ENCODE measurements around the gene ABCB11. TPM values are rescaled to one million over a fixed set of nuclear protein-coding genes. Genes with fewer than 3 reads are reported as not detected.
"Not testable (repeated sequence)": the region's sequence is repeated elsewhere in the genome, so short reads cannot be mapped to it uniquely, and the experiment has no call there.

ABCB11 gene
- total RNA-seq, 1 donor from 2014 or later = 0.25 TPM

DNA sequence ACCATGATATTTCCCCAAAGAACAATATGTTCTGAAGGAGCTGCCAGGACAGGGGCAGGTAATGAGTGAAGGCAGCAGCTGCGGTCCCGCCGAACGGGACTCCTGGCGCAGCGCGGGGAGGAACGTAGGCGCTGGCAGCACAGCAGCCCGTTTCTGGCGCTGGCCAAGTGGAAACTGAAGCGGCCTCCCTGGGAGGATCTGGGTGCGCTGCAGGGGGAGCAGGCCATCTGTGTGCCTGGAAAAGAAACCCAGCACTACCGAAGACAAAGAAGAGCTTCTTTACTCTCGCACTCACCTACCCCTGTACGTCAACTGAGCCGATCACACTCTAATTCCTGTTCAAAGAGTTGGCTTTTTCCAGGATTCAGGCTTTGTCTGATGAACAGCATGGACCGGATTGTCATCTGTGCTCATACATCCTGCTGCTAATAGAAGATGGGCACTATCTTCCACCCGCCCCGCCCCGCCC is 118.2 kb downstream of the ABCB11 start:
- peak; percentile 87 for ATAC-seq
- DNase-seq = peak; percentile 60
- intact Hi-C loops (cut with micrococcal nuclease) = no loop called here

GRCh38 chr2:168912466-168912865 is 118.7 kb downstream of the ABCB11 start:
- no peak for ATAC-seq
- intact Hi-C loops (cut with micrococcal nuclease) = no loop called here
- DNase-seq = no peak

DNA sequence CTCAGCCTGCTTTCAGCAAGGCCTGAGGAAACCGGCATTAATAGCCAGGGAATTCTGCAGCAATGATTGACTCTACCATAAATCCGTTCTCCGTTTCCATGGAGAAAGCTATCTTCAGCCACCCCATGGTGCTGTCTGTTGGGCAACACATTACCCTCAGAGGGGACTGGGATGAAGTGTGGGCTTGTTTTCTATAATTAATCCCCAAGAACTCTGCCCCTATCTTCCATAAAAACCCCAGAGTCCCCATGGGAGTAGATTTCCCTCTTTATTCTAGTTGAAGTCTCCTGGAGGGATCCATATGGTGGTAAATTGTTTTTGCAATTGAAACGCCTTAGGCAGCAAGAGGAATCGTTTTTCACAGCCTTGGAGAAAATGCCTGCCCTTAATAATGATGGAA is 120.8 kb downstream of the ABCB11 start:
- intact Hi-C loops (cut with micrococcal nuclease) = no loop called here
- no peak for DNase-seq
- ATAC-seq = no peak

- no peak for DNase-seq
- no peak for ATAC-seq
- intact Hi-C loops (cut with micrococcal nuclease) = no loop called here
Measured at GRCh38 chr2:168907940-168908662, 123.0 kb downstream of the ABCB11 start.

DNA sequence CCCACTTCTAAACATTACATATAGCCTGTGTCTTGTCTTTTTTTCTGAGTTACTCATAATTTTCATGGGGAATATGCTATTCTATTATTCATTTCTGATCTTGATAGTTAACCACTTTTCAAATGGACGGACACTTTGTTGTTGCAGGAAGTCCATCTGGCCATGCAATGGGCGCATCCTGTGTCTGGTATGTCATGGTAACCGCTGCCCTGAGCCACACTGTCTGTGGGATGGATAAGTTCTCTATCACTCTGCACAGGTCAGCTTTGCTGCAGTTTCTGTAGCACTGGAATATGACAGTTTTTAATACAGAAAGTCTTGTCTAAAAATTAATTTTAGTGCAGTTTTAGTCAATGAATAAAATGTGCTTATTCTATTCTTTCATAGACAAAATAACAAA is 126.8 kb downstream of the ABCB11 start:
- no peak for ATAC-seq
- intact Hi-C loops (cut with micrococcal nuclease) = no loop called here
- no peak for DNase-seq

DNA sequence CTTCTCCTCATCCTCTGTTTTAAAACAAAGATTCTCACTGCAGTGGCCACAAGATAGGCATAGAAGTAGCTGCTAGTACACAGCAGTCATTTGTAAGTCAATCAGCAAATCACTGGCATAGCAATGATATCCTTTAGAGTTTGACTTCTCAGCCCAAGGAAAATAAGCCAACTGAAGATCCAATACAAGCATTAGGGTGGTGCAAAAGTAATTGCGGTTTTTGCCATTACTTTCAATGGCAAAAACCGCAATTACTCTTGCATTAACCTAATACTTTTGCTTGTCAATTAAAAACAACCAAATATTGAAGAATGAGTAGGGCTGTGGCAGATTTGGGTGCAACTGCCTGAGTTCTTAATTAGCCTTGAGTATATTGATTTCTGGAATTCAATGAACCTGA is 127.2 kb downstream of the ABCB11 start:
- no peak for ATAC-seq
- intact Hi-C loops (cut with micrococcal nuclease) = no loop called here
- DNase-seq = no peak

- DNase-seq (no peak), ATAC-seq (no peak)
- intact Hi-C loops (cut with micrococcal nuclease) = no loop called here
Measured at GRCh38 chr2:168901003-168901402, 130.1 kb downstream of the ABCB11 start, which contains the start of gene G6PC2. TSS of gene G6PC2 (plus strand) at chr2:168901291. CDS start at chr2:168901332, 41 bp downstream.

DNA sequence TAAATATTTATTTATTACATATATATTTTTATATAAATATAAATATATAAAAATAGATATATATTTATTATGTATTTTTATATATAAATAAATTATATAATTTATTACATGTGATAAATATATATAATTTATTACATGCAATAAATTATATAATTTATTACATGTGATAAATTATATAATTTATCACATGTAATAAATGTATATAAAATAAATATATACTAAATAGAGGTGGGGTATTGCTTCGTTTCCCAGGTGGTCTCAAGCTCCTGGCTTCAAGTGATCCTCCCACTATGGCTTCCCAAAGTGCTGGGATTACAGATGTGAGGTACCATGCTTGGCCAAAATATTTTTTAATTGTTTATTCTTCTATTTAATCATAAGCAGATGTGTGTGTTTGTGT is 133.7 kb downstream of the ABCB11 start:
- no peak for DNase-seq
- intact Hi-C loops (cut with micrococcal nuclease) = no loop called here
- ATAC-seq = no peak

DNA sequence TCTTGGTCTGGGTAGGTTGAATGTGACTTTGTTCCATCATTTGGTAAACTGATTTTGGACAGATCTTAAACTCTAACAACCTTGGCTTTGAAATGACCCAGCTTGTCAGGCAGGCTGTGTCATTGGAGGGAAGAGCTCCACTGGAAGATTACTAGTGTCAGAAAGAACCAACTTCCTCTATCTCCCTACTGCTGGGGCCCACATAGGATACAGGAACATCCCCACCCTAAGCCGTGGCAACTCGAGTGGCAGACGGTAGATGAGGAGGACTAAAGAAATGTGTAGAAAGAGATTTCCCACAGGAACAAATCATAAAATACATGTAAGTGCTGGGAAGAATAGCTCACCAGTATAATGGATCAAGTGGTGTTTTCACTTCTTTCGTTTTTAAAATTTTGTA is 134.3 kb downstream of the ABCB11 start:
- ATAC-seq = no peak
- DNase-seq = no peak
- intact Hi-C loops (cut with micrococcal nuclease) = no loop called here

DNA sequence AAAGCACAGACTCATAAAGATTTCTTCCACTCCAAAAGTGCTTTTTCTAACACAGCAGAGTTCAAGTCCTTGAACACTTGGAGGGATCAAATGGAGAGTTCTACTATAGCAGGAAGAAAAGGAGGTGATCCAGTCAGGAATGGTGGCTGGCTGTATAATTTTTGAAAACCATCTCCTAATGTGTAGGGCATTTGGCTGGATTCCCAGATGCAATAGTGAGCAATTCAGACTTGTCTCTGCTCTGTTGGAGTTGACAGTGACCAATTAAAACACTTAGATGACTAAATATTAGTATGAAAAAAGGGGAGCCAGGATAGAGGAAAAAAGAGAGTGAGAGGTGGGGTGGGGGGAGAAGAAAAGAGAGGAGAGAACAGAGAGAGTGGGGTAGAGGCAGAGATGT is 135.4 kb downstream of the ABCB11 start:
- DNase-seq (no peak), ATAC-seq (no peak)
- intact Hi-C loops (cut with micrococcal nuclease) = no loop called here

DNA sequence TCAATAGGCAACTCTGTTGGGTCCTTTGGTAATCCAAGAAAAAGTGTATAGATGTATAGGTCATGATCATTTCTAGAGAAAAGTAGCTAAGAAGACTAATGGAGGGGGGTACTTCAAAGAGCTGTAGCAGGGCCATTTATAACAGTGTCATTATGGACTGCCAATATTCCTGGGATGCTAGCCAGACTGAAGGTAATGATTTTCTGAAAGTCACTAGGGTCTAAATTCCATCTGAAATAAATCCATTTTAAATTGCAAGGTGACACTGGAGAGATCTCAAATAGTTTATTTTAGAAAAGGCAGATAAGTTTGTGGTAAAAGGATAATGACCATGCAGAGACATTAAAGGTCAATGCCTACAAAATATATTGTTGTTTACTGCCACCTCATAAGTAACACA is 136.4 kb downstream of the ABCB11 start:
- ATAC-seq (no peak), DNase-seq (no peak)
- intact Hi-C loops (cut with micrococcal nuclease) = no loop called here

DNA sequence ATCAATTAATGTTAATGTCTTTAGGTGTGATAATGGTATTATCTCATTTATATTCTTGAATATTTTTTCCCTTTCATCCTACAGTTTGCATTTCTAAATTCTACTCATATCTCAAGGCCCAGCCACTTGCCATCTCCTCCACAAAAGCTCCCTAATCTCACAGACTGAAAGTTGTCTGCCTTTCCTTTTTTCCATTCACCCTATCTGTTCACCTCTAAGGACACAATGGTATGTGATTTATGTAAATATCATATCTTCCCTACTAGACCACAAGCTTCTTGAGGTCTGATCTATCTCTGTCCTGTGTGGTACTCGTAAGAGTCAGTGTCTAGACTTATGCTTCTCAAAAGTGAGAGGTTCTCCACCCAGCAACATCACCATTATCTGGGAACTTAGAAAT is 137.0 kb downstream of the ABCB11 start:
- intact Hi-C loops (cut with micrococcal nuclease) = no loop called here
- DNase-seq (no peak), ATAC-seq (no peak)

- no peak for DNase-seq
- intact Hi-C loops (cut with micrococcal nuclease) = no loop called here
- no peak for ATAC-seq
Measured at GRCh38 chr2:168892327-168892726, 138.8 kb downstream of the ABCB11 start.

DNA sequence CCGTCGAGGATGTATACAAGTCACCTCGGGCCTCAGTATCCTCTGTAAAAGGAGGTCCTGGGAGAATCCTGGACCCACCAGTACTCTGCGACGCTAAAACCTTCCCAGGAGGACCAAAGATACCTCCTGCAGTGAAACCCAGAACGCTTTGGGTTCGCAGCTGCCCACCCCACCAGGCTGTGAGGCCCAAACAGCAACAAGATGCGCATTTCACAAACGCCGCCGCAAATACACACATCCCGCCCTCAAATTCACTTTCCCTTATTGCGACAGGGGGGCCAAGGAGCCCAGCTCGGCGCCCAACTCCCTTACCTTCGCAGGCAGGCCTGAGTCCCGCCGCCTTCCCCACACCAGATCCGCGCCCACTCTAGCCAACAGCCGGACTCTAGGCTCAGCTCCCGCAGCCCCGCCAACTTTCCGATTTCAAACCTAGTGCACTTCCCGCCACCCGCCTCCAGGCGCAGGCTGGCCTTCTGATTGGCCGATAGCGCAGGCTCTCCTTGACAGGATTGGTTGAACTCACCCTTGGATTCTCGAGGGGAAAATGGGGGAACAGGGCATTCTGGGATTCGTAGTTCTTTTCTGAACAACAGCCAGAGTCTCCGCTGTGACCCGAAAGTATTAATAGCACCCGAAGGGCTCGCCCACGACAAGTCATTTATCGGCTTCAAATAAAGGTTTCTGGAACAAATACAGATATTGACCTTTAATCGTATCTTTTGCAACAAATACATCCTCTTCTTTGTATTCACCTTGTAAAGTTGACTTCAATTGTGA is 140.9 kb downstream of the ABCB11 start, which contains the start of gene SPC25:
SPC25 (minus strand) TSS at position 425 of the 777 bp plus-strand sequence. CDS start 911 bp downstream, outside the sequence.
- peak; percentile 100 for ATAC-seq
- DNase-seq = peak; percentile 88
- intact Hi-C loops (cut with micrococcal nuclease) = no loop called here

- intact Hi-C loops (cut with micrococcal nuclease) = no loop called here
- DNase-seq = no peak
- no peak for ATAC-seq
Measured at GRCh38 chr2:168889635-168890005, 141.5 kb downstream of the ABCB11 start.

DNA sequence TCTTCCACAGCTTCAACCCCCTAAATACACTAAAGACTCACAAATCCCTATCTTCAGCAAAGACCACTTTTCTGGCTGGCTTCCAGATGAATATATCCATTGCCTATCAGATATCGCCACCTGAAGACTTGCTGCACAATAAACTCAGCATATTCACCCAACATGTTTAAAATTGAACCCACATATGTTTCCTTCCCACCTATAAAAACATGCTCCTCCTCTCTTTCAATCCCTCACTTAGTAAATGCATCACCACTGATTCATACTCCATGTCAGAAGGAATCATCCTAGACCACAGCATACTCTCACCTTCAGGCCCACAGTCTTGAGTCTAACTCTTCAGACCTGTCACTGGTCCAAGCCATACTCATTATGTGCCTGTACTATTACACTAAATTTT is 146.1 kb downstream of the ABCB11 start:
- DNase-seq (no peak), ATAC-seq (no peak)
- intact Hi-C loops (cut with micrococcal nuclease) = no loop called here

DNA sequence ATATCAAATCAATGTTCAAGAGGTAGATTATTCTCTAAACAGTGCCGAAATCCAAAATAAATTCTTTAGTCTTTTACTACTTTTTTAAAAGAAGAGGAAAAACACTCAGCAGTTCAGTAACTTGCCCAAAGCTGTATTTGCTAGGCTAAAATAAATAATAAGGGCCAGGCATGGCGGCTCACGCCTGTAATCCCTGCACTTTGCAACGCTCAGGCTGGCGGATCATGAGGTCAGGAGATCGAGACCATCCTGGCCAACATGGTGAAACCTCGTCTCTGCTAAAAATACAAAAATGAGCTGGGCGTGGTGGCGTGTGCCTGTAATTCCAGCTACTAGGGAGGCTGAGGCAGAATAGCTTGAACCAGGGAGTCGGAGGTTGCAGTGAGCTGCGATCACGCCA is 149.0 kb downstream of the ABCB11 start:
- intact Hi-C loops (cut with micrococcal nuclease); ATAC-seq; DNase-seq: not testable (repeated sequence)

DNA sequence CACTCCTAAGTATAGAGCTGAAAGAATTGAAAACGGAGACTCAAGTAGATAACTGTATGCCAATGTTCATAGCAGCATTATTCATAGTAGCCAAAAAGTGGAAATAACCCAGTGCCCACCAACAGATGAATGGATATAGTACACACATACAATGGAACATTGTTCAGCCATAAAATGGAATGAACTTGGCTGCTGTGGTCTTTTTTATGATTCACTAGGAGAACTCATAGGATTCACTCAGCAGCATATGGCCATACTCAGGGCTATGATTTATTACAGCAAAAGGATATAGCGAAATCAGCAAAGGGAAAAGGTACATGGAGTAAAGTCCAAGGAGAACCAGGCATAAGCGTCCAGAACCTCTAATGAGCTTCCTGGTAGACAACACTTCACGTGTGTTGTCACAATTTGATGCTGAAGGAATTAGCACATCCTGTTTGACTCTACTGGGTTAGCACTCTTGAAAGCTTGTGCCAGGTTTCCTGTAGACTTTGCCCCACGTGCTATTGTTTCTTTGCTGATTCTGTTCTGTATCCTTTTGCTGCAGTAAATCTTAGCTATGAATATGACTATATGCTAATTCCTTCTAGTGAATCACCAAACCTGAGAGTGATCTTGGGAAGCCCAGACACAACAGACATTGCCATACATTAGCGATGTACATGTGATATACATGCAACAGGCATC is 156.6 kb downstream of the ABCB11 start:
- intact Hi-C loops (cut with micrococcal nuclease) = no loop called here
- ATAC-seq (no peak), DNase-seq (no peak)

DNA sequence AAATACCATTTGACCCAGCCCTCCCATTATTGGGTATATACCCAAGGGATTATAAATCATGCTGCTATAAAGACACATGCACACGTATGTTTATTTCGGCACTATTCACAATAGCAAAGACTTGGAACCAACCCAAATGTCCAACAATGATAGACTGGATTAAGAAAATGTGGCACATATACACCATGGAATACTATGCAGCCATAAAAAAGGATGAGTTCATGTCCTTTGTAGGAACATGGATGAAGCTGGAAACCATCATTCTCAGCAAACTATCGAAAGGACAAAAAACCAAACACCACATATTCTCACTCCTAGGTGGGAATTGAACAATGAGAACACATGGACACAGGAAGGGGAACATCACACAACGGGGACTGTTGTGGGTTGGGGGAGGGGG is 160.3 kb downstream of the ABCB11 start:
- not testable (repeated sequence) for DNase-seq, ATAC-seq

More for the DNA sequence above, 160.3 kb downstream of the ABCB11 start:
- intact Hi-C loops (cut with micrococcal nuclease) = not testable (repeated sequence)

All from left ventricle myocardium superior (tissue), 1 donor.